NCI-H2196 treated with DMSO at 0.1 percent for 48 hours (cell line): ENCODE measurements around the gene PPM1A.
"Not testable (repeated sequence)": the region's sequence is repeated elsewhere in the genome, so short reads cannot be mapped to it uniquely, and the experiment has no call there.

Experiments used
- DNase-seq: peaks from one replicate; lab custom pipeline; 2025; ENCODE audit not compliant: unreplicated experiment; lab: John Stamatoyannopoulos, UW

Gene PPM1A

GRCh38 chr14:60317609-60318008 lies 68.6 kb downstream of the PPM1A start:
- peak; percentile 38 for DNase-seq

- not testable (repeated sequence) for DNase-seq
These were observed 71.8 kb downstream of the PPM1A start for GRCh38 chr14:60320860-60321259.

GRCh38 chr14:60323199-60323896 lies 74.3 kb downstream of the PPM1A start:
- DNase-seq, result no peak

GRCh38 chr14:60324837-60325236 lies 75.8 kb downstream of the PPM1A start:
- no peak for DNase-seq

GRCh38 chr14:60326274-60326673 lies 77.3 kb downstream of the PPM1A start:
- DNase-seq, result no peak

DNA sequence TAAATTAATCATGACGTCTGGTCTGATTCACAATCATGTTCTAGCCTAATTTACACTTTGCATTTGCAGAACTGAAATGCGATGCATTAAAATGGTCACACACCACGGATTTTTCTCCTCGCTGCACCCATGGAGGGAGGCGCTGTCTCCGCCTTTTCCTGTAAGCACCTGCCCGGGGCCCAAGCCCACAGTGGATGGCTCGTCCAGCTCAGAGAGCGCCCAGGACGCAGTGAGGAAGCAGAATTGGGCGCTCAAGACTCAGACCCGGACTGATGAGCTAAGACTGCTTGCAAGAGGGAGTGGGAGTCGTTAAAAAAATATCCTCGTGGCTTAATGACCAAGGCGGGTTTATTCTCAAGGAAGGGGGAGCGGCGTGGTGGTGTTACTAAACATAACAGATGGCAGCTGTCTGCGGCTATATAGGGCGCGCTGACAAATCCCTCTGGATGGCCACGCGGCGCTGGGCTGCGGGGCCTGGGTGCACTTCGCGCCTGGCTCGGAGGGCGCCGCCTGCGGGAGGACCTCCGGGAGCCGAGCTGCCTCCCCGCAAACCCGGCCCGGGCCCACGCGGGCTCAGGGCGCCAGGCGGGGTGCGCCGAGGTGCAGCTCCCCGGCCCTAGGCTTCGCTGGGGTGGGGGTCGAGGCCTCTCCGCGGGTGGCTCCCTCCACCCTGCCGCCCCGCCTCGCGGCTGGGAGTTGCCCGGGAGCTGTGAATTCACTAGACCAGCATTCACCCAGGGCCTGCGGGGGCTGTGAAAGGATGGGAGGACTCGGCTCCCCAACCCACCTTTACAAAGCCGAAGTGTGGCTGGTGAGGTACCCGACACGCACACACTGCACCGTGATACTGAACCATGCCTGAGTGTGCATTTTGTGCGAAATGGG lies 78.7 kb downstream of the PPM1A start:
- DNase-seq, result peak; percentile 5

- DNase-seq, result peak; percentile 17
These were observed 79.6 kb downstream of the PPM1A start for GRCh38 chr14:60328583-60328982.

DNA sequence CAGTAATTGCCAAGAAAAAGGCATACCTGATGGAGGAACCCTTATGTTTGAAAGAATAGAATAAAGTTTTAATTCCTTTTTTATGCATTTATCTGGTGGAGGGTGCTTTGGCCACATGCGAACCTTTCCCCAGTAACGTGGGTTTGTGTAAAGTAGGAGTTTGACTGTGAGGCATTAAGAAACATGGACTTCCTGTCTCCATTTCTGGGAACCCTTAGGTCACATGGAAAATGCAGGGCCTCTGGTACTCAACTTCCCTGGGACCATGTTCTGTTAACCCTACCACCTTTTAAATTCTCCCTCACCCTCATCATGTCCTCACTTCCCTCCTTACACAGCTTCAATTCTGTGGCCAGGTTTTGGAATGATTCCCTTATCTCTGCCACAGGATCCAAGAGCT lies 80.3 kb downstream of the PPM1A start:
- DNase-seq, result no peak

- peak; percentile 68 for DNase-seq
These were observed 82.4 kb downstream of the PPM1A start for GRCh38 chr14:60331201-60332045.

DNA sequence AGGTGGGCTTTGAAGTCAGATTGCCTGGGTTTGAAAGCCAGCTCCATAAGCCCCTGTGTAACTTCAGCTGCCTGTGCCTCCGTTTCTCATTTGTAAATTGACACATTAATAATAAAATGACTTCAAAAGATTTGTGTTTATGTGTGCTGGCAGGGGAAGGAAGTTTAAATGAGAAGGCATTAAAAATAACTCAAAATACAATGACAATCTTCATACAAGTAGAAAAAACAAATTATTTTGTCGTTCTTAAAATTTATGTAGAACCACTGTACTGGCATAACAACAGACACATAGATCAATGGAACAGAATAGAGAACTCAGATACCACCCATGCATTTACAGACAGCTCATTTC lies 83.0 kb downstream of the PPM1A start:
- no peak for DNase-seq

- no peak for DNase-seq
These were observed 83.8 kb downstream of the PPM1A start for GRCh38 chr14:60332869-60333268.

GRCh38 chr14:60339571-60339970 lies 90.5 kb downstream of the PPM1A start:
- no peak for DNase-seq

DNA sequence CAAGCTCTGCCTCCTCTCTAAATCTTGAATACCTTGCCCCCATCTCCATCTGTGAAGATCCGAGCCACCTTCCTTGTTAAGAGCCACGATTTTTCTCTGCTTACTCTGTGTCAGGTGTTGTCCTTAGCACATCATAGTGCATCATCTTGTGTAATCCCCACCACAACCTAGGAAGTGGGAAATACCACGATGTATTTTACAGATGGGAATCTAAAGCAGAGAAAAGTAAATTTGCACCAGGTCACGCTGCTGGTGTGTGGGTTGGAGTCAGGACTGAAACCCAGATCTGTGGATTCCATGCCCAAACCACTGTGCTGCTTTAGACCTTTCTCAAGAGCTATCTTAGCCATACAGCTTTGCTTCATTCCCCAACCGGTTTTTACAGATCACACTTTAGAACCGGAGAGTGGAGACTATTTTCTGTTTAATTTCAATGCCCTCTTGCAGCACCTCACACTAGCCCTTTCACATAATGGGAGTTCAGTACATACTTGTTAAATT lies 94.6 kb downstream of the PPM1A start:
- DNase-seq, result no peak

GRCh38 chr14:60344751-60345150 lies 95.7 kb downstream of the PPM1A start:
- DNase-seq, result no peak

GRCh38 chr14:60346706-60347105 lies 97.7 kb downstream of the PPM1A start:
- peak; percentile 7 for DNase-seq

DNA sequence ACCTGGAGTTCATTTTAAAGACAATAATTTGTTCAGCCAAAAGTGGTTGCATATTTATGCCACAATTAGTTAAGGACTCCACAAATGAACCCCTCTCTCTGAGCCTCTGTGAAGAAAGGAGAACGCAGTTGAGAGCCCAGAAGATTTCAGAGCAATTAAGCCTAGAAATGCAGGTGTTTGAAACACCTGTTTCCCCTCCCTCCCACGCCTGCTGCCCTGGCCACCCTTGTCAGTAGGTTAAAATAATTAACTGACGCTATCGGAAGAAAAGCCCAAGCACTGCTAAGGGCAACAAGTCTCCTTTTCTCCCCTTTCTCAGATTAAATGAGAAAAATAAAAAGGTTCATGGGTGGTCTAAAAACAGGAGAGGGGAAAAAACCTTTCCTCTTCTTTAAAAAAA lies 99.2 kb downstream of the PPM1A start:
- DNase-seq, result no peak
